Type B pancreatic cell (in vitro differentiated cells): ENCODE data around the gene VWA5A. TPM values are rescaled to one million over a fixed set of nuclear protein-coding genes. Genes with fewer than 3 reads are reported as not detected.
"Not testable (repeated sequence)": the region's sequence is repeated elsewhere in the genome, so short reads cannot be mapped to it uniquely, and the experiment has no call there.

ENCODE experiments used
- DNase-seq: peaks from one replicate; pipeline ENCODE4 v3.0.0; 2021; ENCODE audit warnings: mixed read lengths; ENCODE audit not compliant: unreplicated experiment; ENCODE audit errors: extremely low spot score
- H3K27ac Mint-ChIP-seq: 2 replicates; pipeline ENCODE4 v1.8.0; 2021; ENCODE audit warnings: mild to moderate bottlenecking, mixed read lengths
- H3K27me3 Mint-ChIP-seq: 2 replicates; pipeline ENCODE4 v1.8.0; 2021; ENCODE audit warnings: mixed read lengths
- H3K36me3 Mint-ChIP-seq: 2 replicates; pipeline ENCODE4 v1.8.0; 2021; ENCODE audit warnings: mixed read lengths
- H3K4me1 Mint-ChIP-seq: one replicate; pipeline ENCODE4 v1.8.0; 2021; ENCODE audit warnings: mixed read lengths; ENCODE audit not compliant: unreplicated experiment
- H3K4me3 Mint-ChIP-seq: 2 replicates; pipeline ENCODE4 v1.8.0; 2021; ENCODE audit warnings: mild to moderate bottlenecking, mixed read lengths
- H3K9me3 Mint-ChIP-seq: 2 replicates; pipeline ENCODE4 v1.8.0; 2021; ENCODE audit warnings: mixed read lengths
- CTCF ChIP-seq: fragments of 200-600 bp; sonication (generic); conservative IDR thresholded peaks from 2 replicates; pipeline ENCODE4 v1.5.0; 2021; ENCODE audit warnings: antibody characterized with exemption, mild to moderate bottlenecking
- total RNA-seq: library from RNA; stranded (reverse); gene quantifications from 2 replicates; pipeline ENCODE4 v1.2.1, GENCODE V29; 2021; ENCODE audit warnings: low replicate concordance

VWA5A gene
- total RNA-seq, 1 donor from 2014 or later = 29.7 TPM

GRCh38 chr11:124152770-124153407 lies 37.6 kb downstream of the VWA5A start:
- Mint-ChIP-seq H3K27me3 (peaks cover 11% of the 10 kb centered on the region), H3K4me3 (no peak overlapping the region), H3K4me1 (no peaks in the 10 kb centered on the region), H3K9me3 (no peaks in the 10 kb centered on the region), H3K36me3 (no peaks in the 10 kb centered on the region), H3K27ac (no peak overlapping the region)
- DNase-seq = no peak
- TF ChIP-seq CTCF = peak; percentile 50

GRCh38 chr11:124153821-124154220 lies 38.6 kb downstream of the VWA5A start:
- TF ChIP-seq CTCF = no peak

GRCh38 chr11:124159481-124159880 lies 44.2 kb downstream of the VWA5A start:
- H3K4me1 Mint-ChIP-seq = no peaks in the 10 kb centered on the region
- no peak for DNase-seq
- peaks cover 5% of the 10 kb centered on the region for H3K9me3 Mint-ChIP-seq
- TF ChIP-seq CTCF = no peak
- no peak overlapping the region for H3K27ac Mint-ChIP-seq
- peaks cover 14% of the 10 kb centered on the region for H3K27me3 Mint-ChIP-seq
- H3K36me3 Mint-ChIP-seq = no peaks in the 10 kb centered on the region
- H3K4me3 Mint-ChIP-seq = no peak overlapping the region

More at GRCh38 chr11:124153821-124154220, 38.6 kb downstream of the VWA5A start:
- Mint-ChIP-seq H3K4me3 (no peak overlapping the region), H3K4me1 (no peaks in the 10 kb centered on the region), H3K9me3 (no peaks in the 10 kb centered on the region), H3K27ac (no peak overlapping the region), H3K36me3 (no peaks in the 10 kb centered on the region), H3K27me3 (peaks cover 11% of the 10 kb centered on the region)
- no peak for DNase-seq

- H3K27me3 Mint-ChIP-seq = peaks cover 9% of the 10 kb centered on the region
- TF ChIP-seq CTCF = no peak
- H3K4me1 Mint-ChIP-seq = no peaks in the 10 kb centered on the region
- no peak overlapping the region for H3K27ac Mint-ChIP-seq
- DNase-seq = no peak
- H3K36me3 Mint-ChIP-seq = no peaks in the 10 kb centered on the region
- peaks cover 5% of the 10 kb centered on the region for H3K9me3 Mint-ChIP-seq
- no peak overlapping the region for H3K4me3 Mint-ChIP-seq
These were observed 45.7 kb downstream of the VWA5A start for GRCh38 chr11:124160986-124161385.

- no peak for TF ChIP-seq CTCF
- Mint-ChIP-seq H3K4me1 (peaks cover 15% of the 10 kb centered on the region), H3K27ac (no peak overlapping the region), H3K27me3 (no peaks in the 10 kb centered on the region), H3K36me3 (no peaks in the 10 kb centered on the region), H3K4me3 (no peak overlapping the region), H3K9me3 (peaks cover 5% of the 10 kb centered on the region)
- no peak for DNase-seq
These were observed 52.6 kb downstream of the VWA5A start for GRCh38 chr11:124167826-124168231.

GRCh38 chr11:124168796-124169195 lies 53.5 kb downstream of the VWA5A start:
- Mint-ChIP-seq H3K27me3 (no peaks in the 10 kb centered on the region), H3K36me3 (no peaks in the 10 kb centered on the region), H3K4me3 (no peak overlapping the region), H3K27ac (no peak overlapping the region), H3K4me1 (peaks cover 18% of the 10 kb centered on the region), H3K9me3 (peaks cover 1% of the 10 kb centered on the region)
- TF ChIP-seq CTCF = no peak
- no peak for DNase-seq

- not testable (repeated sequence) for H3K27ac Mint-ChIP-seq, H3K4me3 Mint-ChIP-seq, DNase-seq, H3K36me3 Mint-ChIP-seq, H3K9me3 Mint-ChIP-seq, H3K27me3 Mint-ChIP-seq
- H3K4me1 Mint-ChIP-seq = peaks cover 23% of the 10 kb centered on the region
These were observed 55.1 kb downstream of the VWA5A start for GRCh38 chr11:124170315-124170714.
